Body of pancreas (tissue), 4 donors: ENCODE data around the gene BAZ2B. TPM values are rescaled to one million over a fixed set of nuclear protein-coding genes. Genes with fewer than 3 reads are reported as not detected.
A peak's percentile ranks its signal among the peaks of the same experiment; 100 is the strongest.

Source experiments
- ATAC-seq: fragments of 150-250 bp; one replicate; pipeline ENCODE4 v1.9.1; 2016
- DNase-seq, 4 donors: peaks; one replicate each; pipeline ENCODE4 v3.0.0-alpha.2; 2019
- H3K27ac ChIP-seq, 4 donors: fragments of 200-600 bp; sonication (generic); 1 replicate in 3 of 4; 2 replicates in 1 of 4; pipeline versions ENCODE4 v1.5.1 to v1.6.1; 2016 to 2019; ENCODE audit warnings: mild to moderate bottlenecking in 1 of 4, mixed read lengths in 1 of 4, moderate library complexity in 1 of 4
- H3K27me3 ChIP-seq, 2 donors: fragments of 200-600 bp; sonication (generic); one replicate each; pipeline ENCODE4 v1.6.0; 2016; ENCODE audit warnings: mild to moderate bottlenecking in 1 of 2
- H3K36me3 ChIP-seq, 2 donors: fragments of 200-600 bp; sonication (generic); replicated peaks in 1 of 2; 2 replicates each; pipeline ENCODE4 v1.5.1; 2016; ENCODE audit warnings: low read depth in 2 of 2; ENCODE audit not compliant: insufficient read depth in 1 of 2
- H3K4me1 ChIP-seq: fragments of 200-600 bp; sonication (generic); one replicate; pipeline ENCODE4 v1.6.0; 2016
- H3K4me3 ChIP-seq, 2 donors: fragments of 200-600 bp; sonication (generic); 1 replicate in 1 of 2; 2 replicates in 1 of 2; pipeline ENCODE4 v1.5.1; 2016 to 2019
- H3K9me3 ChIP-seq, 3 donors: fragments of 200-600 bp; sonication (generic); 1 replicate in 2 of 3; 2 replicates in 1 of 3; pipeline ENCODE4 v1.5.1; 2016
- CTCF ChIP-seq, 7 experiments: fragments of 450-650 bp in 4 of 7; fragments of 200-600 bp in 3 of 7; sonication (generic) in 3 of 7; IDR thresholded peaks; one replicate each; pipeline ENCODE4 v1.5.1; 2016 to 2019; ENCODE audit warnings: antibody characterized with exemption in 7 of 7
- POLR2A ChIP-seq, 3 donors: fragments of 450-650 bp; IDR thresholded peaks; one replicate each; pipeline ENCODE4 v1.6.1; 2016; ENCODE audit warnings: antibody characterized with exemption in 3 of 3, mild to moderate bottlenecking in 2 of 3
- WGBS, 2 donors: methylation state at CpG; one replicate each; pipeline ENCODE4 v1.1.5; 2017; 5-methylcytosine and 5-hydroxymethylcytosine counted together
- intact Hi-C: fragments of 100-400 bp; cut with DNase I; formaldehyde crosslinking; loops from one replicate; pipeline ENCODE4 v1.15.1; 2023
- total RNA-seq, 2 donors: library from RNA; depleted of rRNA; stranded (reverse); fragments of >200 nt; gene quantifications; one replicate each; pipeline ENCODE4 v1.1.0, GENCODE V29; 2016

BAZ2B gene
- total RNA-seq, 2 donors from 2014 or later = 62.5 to 104 TPM

GRCh38 chr2:159608723-159609308, 7.5 kb downstream of the BAZ2B start:
- no peak for TF ChIP-seq CTCF (IDR thresholded peaks at IDR 0.05)
- TF ChIP-seq POLR2A (IDR thresholded peaks at IDR 0.05) = no peak
- H3K27ac ChIP-seq = peak overlapping the region in 1 of 4 donors; percentile 45
- H3K27me3 ChIP-seq = no peaks in the 10 kb centered on the region
- DNase-seq = no peak
- no peak overlapping the region for H3K4me3 ChIP-seq
- H3K9me3 ChIP-seq = no peaks in the 10 kb centered on the region
- no peak for ATAC-seq
- intact Hi-C loops = no loop called here
- 50 to 74% methylated on average over 1 of the region's 1 CpG for WGBS, 2 donors
- no peaks in the 10 kb centered on the region for H3K36me3 ChIP-seq
- peaks cover 57% of the 10 kb centered on the region for H3K4me1 ChIP-seq

- Histone ChIP-seq H3K27me3 (no peaks in the 10 kb centered on the region), H3K27ac (peak overlapping the region in 1 of 4 donors; percentile 5), H3K9me3 (no peaks in the 10 kb centered on the region), H3K4me1 (peaks cover 53% of the 10 kb centered on the region), H3K4me3 (no peak overlapping the region), H3K36me3 (no peaks in the 10 kb centered on the region)
- intact Hi-C loops = no loop called here
- DNase-seq = no peak
- 99% methylated on average over 6 of the region's 6 CpGs for WGBS, 2 donors
- no peak for TF ChIP-seq CTCF (IDR thresholded peaks at IDR 0.05)
- TF ChIP-seq POLR2A (IDR thresholded peaks at IDR 0.05) = no peak
- no peak for ATAC-seq
Observed at GRCh38 chr2:159608108-159608507, 8.2 kb downstream of the BAZ2B start.

GRCh38 chr2:159606287-159606686, 10.1 kb downstream of the BAZ2B start:
- peak overlapping the region; percentile 18 to 71 (median 52) for H3K27ac ChIP-seq
- ATAC-seq (no peak), DNase-seq (no peak)
- H3K4me3 ChIP-seq = no peak overlapping the region
- H3K27me3 ChIP-seq = no peaks in the 10 kb centered on the region
- no peaks in the 10 kb centered on the region for H3K36me3 ChIP-seq
- WGBS, 2 donors = 13 to 16% methylated on average over 2 of the region's 2 CpGs
- H3K9me3 ChIP-seq = no peaks in the 10 kb centered on the region
- intact Hi-C loops = no loop called here
- no peak for TF ChIP-seq CTCF (IDR thresholded peaks at IDR 0.05)
- H3K4me1 ChIP-seq = peaks cover 46% of the 10 kb centered on the region

DNA sequence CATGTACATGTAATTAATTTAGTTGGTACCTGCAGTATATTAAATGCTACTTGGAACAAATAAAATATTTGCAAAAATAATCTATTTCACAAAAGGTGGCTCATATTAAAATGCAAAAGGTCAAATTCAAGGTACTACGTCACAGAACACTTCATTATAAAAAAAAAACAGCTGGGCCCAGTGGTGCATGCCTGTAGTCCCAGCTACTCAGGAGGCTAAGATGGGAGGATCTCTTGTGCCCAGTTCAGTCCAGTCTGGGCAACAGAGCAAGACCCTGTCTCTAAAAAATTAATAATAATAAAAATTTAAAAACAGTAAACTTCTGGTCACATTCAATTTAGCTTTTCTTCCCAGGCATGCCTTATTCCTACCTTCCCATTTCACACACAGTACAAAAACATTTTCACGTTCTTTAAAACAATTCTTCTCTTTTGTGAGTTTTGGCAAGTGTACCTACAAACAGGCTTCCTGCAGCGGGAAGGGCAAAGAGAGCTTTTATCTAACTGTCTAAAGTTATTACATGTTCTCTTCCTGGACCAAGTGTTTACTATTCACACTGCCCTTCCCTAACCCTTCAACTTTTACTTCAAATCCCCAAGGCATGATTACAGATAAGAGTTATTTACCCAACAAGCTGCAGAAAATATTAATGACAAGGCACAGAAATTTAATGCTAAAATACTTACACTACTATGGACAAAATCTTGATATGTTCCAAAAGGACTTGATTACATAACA, 10.7 kb downstream of the BAZ2B start:
- H3K27ac ChIP-seq = peak overlapping the region; percentile 34 to 71 (median 52)
- ATAC-seq = peak; percentile 78
- peaks cover 46% of the 10 kb centered on the region for H3K4me1 ChIP-seq
- WGBS, 2 donors = 4 to 7% methylated on average over 3 of the region's 3 CpGs
- intact Hi-C loops = no loop called here
- H3K36me3 ChIP-seq = no peaks in the 10 kb centered on the region
- H3K27me3 ChIP-seq = no peaks in the 10 kb centered on the region
- H3K4me3 ChIP-seq = no peak overlapping the region
- TF ChIP-seq CTCF (IDR thresholded peaks at IDR 0.05) (no peak), POLR2A (IDR thresholded peaks at IDR 0.05) (no peak)
- peak in 1 of 4 donors; percentile 24 for DNase-seq
- no peaks in the 10 kb centered on the region for H3K9me3 ChIP-seq
